ENCODE results near the gene CHST11.

DNA sequence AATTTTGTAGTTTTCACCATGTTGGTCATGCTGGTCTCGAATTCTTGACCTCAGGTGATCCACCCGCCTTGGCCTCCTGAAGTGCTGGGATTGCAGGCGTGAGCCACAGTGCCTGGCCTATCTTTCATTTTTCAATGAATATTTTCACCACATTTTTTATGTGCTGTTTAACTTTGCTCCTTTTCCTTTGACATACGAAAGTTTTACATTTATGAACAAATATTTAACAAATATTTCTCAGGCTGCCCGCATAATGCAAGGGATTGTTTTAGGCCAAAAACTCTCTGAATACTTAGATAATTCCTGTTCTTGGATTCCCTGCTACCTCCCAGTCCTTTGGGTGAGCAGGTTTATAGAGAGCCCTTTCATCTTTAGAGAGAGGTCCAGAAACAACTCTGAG lies 8.7 kb upstream of the CHST11 start:
- no peak for TF ChIP-seq POLR2A (IDR thresholded peaks at IDR 0.05; ENCODE audit: low read length)
- no peak for TF ChIP-seq GATA1 (IDR thresholded peaks at IDR 0.05; ENCODE audit: low read depth, low read length)
